NCI-H146 treated with DMSO at 0.1 percent for 48 hours (cell line): ENCODE measurements around the gene TPSD1.
"Not testable (repeated sequence)": the region's sequence is repeated elsewhere in the genome, so short reads cannot be mapped to it uniquely, and the experiment has no call there.

Source experiments
- DNase-seq: peaks from one replicate; lab custom pipeline; 2025; ENCODE audit not compliant: unreplicated experiment; lab: John Stamatoyannopoulos, UW

Gene TPSD1

GRCh38 chr16:1240436-1240835, 15.4 kb upstream of the TPSD1 start, which contains the start of gene TPSAB1:
Gene TPSAB1, plus strand, starts transcription at chr16:1240705. Its CDS starts 234 bp downstream, at chr16:1240939.
- not testable (repeated sequence) for DNase-seq

- not testable (repeated sequence) for DNase-seq
These were observed 14.8 kb upstream of the TPSD1 start for GRCh38 chr16:1241081-1241480.

- DNase-seq: not testable (repeated sequence)
These were observed 12.5 kb upstream of the TPSD1 start for GRCh38 chr16:1243363-1243762.

- not testable (repeated sequence) for DNase-seq
These were observed 11.7 kb upstream of the TPSD1 start for GRCh38 chr16:1243907-1244850.

GRCh38 chr16:1244881-1245280, 11.0 kb upstream of the TPSD1 start:
- no peak for DNase-seq

GRCh38 chr16:1245452-1246020, 10.3 kb upstream of the TPSD1 start:
- DNase-seq: no peak

GRCh38 chr16:1247903-1248537, 7.8 kb upstream of the TPSD1 start:
- DNase-seq: not testable (repeated sequence)

GRCh38 chr16:1249031-1249755, 6.7 kb upstream of the TPSD1 start:
- DNase-seq: not testable (repeated sequence)

GRCh38 chr16:1253701-1254364, 2.0 kb upstream of the TPSD1 start:
- not testable (repeated sequence) for DNase-seq

GRCh38 chr16:1254821-1255220, 1.0 kb upstream of the TPSD1 start:
- DNase-seq: not testable (repeated sequence)

GRCh38 chr16:1256296-1256873, 516 bp downstream of the TPSD1 start:
- not testable (repeated sequence) for DNase-seq

- DNase-seq: no peak
These were observed 1.0 kb downstream of the TPSD1 start for GRCh38 chr16:1256874-1257322.

- no peak for DNase-seq
These were observed 1.8 kb downstream of the TPSD1 start for GRCh38 chr16:1257561-1258224.

- no peak for DNase-seq
These were observed 2.3 kb downstream of the TPSD1 start for GRCh38 chr16:1258225-1258600.

GRCh38 chr16:1258906-1259759, 3.3 kb downstream of the TPSD1 start:
- DNase-seq: no peak

- DNase-seq: no peak
These were observed 3.8 kb downstream of the TPSD1 start for GRCh38 chr16:1259760-1260068.

GRCh38 chr16:1260101-1260680, 4.3 kb downstream of the TPSD1 start:
- no peak for DNase-seq

- DNase-seq: peak; percentile 68
These were observed 5.4 kb downstream of the TPSD1 start for GRCh38 chr16:1261131-1261892.
